SJCRH30 (cell line): ENCODE results near the gene PTGIS. TPM values are rescaled to one million over a fixed set of nuclear protein-coding genes. Genes with fewer than 3 reads are reported as not detected.

ENCODE experiments used
- DNase-seq, 2 experiments: peaks; one replicate each; pipeline ENCODE4 v3.0.0-alpha.2; 2015 to 2020
- H3K27ac ChIP-seq: fragments of 250-450 bp; sonication (Bioruptor Pico); 2 replicates; pipeline ENCODE4 v1.5.1; 2020; ENCODE audit warnings: mild to moderate bottlenecking, moderate library complexity
- H3K27me3 ChIP-seq: fragments of 250-450 bp; sonication (Bioruptor Pico); 2 replicates; pipeline ENCODE4 v1.5.1; 2020; ENCODE audit warnings: mild to moderate bottlenecking, moderate library complexity
- H3K36me3 ChIP-seq: fragments of 250-450 bp; sonication (Bioruptor Pico); 2 replicates; pipeline ENCODE4 v1.5.1; 2020; ENCODE audit warnings: mild to moderate bottlenecking, moderate library complexity
- H3K4me1 ChIP-seq: fragments of 250-450 bp; sonication (Bioruptor Pico); 2 replicates; pipeline ENCODE4 v1.5.1; 2020; ENCODE audit warnings: mild to moderate bottlenecking, moderate library complexity
- H3K4me3 ChIP-seq: fragments of 250-450 bp; sonication (Bioruptor Pico); 2 replicates; pipeline ENCODE4 v1.5.1; 2020; ENCODE audit warnings: mild to moderate bottlenecking, moderate library complexity
- H3K9me3 ChIP-seq: fragments of 250-450 bp; sonication (Bioruptor Pico); replicated peaks from 2 replicates; pipeline ENCODE4 v1.5.1; 2020; ENCODE audit warnings: mild to moderate bottlenecking, moderate library complexity
- total RNA-seq: library from RNA; depleted of rRNA; stranded (reverse); fragments of >200 nt; shearing (Covaris generic); gene quantifications from 2 replicates; pipeline ENCODE4 v1.2.3, GENCODE V29; 2014

PTGIS gene
- total RNA-seq, 1 experiment from 2014 or later = 0.28 TPM

- H3K4me1 ChIP-seq = peaks cover 9% of the 10 kb centered on the region; the same call in 1 of the 2 replicates
- no peak overlapping the region for H3K4me3 ChIP-seq
- no peak overlapping the region for H3K27ac ChIP-seq
- no peaks in the 10 kb centered on the region for H3K36me3 ChIP-seq
- peaks cover 4% of the 10 kb centered on the region; the same call in 1 of the 2 replicates for H3K9me3 ChIP-seq
- DNase-seq = peak; percentile 87 to 98
- no peaks in the 10 kb centered on the region for H3K27me3 ChIP-seq
Observed at GRCh38 chr20:49541733-49542513, 26.0 kb downstream of the PTGIS start.

- peaks cover 4% of the 10 kb centered on the region; the same call in 1 of the 2 replicates for H3K9me3 ChIP-seq
- H3K27ac ChIP-seq = no peak overlapping the region
- H3K36me3 ChIP-seq = no peaks in the 10 kb centered on the region
- H3K4me3 ChIP-seq = no peak overlapping the region
- H3K4me1 ChIP-seq = peaks cover 9% of the 10 kb centered on the region; the same call in 1 of the 2 replicates
- DNase-seq = no peak
- H3K27me3 ChIP-seq = no peaks in the 10 kb centered on the region
Observed at GRCh38 chr20:49540687-49541435, 27.1 kb downstream of the PTGIS start.

DNA sequence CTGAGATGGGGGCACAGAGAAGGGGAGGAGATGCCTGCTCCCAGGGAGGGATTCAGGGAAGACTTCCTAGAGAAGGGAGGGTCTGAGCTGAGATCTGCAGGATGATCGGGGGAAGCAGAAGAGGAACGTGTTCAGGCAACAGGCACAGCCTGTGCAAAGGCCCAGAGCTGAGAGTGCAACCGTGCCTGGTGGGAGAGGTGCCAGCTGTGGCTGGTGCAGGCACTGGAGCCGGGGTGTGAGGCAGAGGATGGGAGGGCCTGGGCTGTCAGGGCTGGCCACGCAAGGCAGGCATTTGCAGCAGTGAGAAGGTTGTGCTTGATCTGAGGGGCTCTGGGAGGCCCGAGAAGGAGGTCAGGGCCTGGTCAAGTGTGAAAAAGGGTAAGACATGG is 27.7 kb downstream of the PTGIS start:
- H3K27ac ChIP-seq = no peak overlapping the region
- peaks cover 1% of the 10 kb centered on the region; the same call in 1 of the 2 replicates for H3K9me3 ChIP-seq
- no peaks in the 10 kb centered on the region for H3K27me3 ChIP-seq
- peaks cover 9% of the 10 kb centered on the region; the same call in 1 of the 2 replicates for H3K4me1 ChIP-seq
- no peak for DNase-seq
- no peak overlapping the region for H3K4me3 ChIP-seq
- H3K36me3 ChIP-seq = no peaks in the 10 kb centered on the region

DNA sequence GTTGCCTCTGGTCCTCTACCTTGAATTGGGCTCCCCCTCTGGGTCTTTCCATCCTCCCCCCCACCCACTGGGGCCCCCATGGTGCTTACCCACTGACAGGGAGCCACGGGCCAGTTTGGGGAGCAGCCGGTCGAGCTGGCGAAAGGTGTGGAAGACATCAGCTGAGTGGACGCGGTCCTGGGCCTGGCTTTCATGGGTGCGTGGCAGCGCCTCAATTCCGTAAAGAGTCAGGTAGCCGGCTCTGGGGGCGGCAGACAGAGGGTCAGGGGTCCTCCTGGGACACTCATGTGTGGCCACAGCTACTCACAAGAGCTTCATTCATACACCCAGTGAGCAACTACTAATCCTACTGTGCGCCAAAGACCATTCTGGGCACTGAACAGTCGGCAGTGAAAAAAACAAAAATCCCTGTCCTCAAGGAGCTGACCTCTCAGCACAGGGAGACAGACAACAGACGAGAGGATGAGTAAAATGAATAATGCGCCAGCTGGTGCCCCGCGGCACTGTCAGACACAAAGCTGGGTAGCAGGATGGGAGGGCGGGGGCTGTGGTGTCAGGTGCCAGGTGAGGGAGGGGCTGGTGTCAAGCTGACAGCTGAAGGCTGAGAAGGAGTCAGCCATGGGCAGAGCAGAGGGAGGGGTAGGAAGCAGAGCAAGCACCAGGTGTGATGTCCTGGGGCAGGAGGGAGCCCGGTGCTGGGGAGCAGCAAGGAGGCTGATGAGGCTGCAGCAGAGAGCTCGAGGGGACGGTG is 28.3 kb downstream of the PTGIS start:
- no peaks in the 10 kb centered on the region for H3K36me3 ChIP-seq
- H3K4me1 ChIP-seq = peaks cover 13% of the 10 kb centered on the region; the same call in 1 of the 2 replicates
- H3K27me3 ChIP-seq = no peaks in the 10 kb centered on the region
- no peaks in the 10 kb centered on the region for H3K9me3 ChIP-seq
- no peak overlapping the region for H3K27ac ChIP-seq
- DNase-seq = no peak
- no peak overlapping the region for H3K4me3 ChIP-seq

DNA sequence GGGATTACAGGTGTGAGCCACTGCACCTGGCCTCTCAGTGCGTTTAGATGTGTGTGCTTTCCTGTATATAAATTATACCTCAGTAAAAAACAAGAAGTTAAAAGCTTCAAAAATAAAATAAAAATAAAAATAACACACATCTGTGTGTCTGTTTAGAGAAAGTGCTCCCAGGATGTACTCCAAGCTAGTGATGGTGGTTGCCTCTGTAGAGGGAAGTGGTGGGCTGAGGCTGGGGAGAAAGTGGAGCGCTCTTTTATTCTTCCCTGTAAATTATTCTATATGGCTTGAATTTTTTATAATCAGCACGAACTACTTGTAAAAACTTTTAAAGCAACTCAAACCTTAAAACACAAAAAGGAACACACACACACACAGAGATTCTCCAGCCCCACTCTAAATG is 29.0 kb downstream of the PTGIS start:
- no peaks in the 10 kb centered on the region for H3K27me3 ChIP-seq
- H3K27ac ChIP-seq = no peak overlapping the region
- DNase-seq = no peak
- H3K4me3 ChIP-seq = no peak overlapping the region
- H3K9me3 ChIP-seq = no peaks in the 10 kb centered on the region
- H3K4me1 ChIP-seq = peaks cover 11% of the 10 kb centered on the region; the same call in 1 of the 2 replicates
- H3K36me3 ChIP-seq = no peaks in the 10 kb centered on the region

- Histone ChIP-seq H3K9me3 (no peaks in the 10 kb centered on the region), H3K4me1 (peaks cover 4% of the 10 kb centered on the region; the same call in 1 of the 2 replicates), H3K4me3 (no peak overlapping the region), H3K36me3 (no peaks in the 10 kb centered on the region), H3K27ac (no peak overlapping the region), H3K27me3 (0 out of 2 replicates have a peak, but pooled peaks cover 5% of the 10 kb centered on the region)
- peak; percentile 84 to 97 for DNase-seq
Observed at GRCh38 chr20:49534255-49534712, 33.7 kb downstream of the PTGIS start.

DNA sequence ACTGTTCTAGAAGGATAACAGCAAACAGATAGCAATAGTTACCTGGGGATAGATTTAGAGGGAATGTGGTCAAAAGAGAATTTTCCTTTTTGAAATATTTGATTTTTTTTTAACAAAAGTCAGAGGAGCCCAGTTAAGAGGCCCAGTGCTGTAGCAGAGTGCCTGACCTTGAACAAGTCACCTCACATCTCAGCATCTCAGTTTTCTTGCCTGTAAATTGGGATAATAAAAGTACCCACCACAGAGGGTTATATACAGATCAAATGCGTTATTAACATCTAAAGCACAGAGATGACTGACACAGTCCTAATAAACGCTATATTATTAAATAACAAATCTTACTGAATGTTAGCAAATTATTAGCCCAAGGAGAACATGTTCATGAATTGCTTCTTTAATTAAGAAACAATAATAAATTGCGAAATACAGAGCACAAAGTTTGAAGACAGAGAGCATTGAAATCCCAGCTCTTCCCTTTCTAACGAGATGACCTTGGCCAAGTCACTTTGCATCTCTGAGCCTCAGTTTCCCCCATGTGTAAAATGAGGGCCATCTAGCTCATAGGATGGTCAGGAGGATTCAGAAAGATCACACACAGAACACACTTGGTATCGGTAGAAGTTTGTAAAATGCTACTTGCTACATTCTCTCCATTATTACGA is 35.5 kb downstream of the PTGIS start:
- no peak for DNase-seq
- Histone ChIP-seq H3K9me3 (no peaks in the 10 kb centered on the region), H3K4me3 (no peak overlapping the region), H3K27ac (no peak overlapping the region), H3K4me1 (peaks cover 4% of the 10 kb centered on the region; the same call in 1 of the 2 replicates), H3K36me3 (no peaks in the 10 kb centered on the region), H3K27me3 (0 out of 2 replicates have a peak, but pooled peaks cover 5% of the 10 kb centered on the region)

- no peak overlapping the region for H3K27ac ChIP-seq
Observed at GRCh38 chr20:49529470-49529869, 38.5 kb downstream of the PTGIS start.

DNA sequence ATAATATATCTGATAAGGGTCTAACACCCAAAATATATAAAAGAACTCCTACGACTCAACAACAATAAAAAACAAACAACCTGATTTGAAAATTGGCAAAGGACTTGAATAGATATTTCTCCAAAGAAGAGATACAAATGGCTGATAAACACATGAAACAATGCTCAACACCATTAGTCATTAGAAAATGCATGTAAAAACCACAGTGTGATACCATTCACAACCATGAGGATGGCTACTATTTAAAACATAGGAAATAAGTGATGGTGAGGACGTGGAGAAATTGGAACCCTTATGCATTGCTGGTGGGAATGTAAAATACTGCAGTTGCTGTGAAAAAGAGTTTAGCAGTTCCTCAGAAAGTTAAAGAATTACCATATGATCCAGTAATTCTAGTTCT is 41.4 kb downstream of the PTGIS start:
- H3K4me1 ChIP-seq = no peaks in the 10 kb centered on the region
- H3K4me3 ChIP-seq = no peak overlapping the region
- DNase-seq = no peak
- H3K27me3 ChIP-seq = 0 out of 2 replicates have a peak, but pooled peaks cover under 1% of the 10 kb centered on the region
- no peaks in the 10 kb centered on the region for H3K36me3 ChIP-seq
- H3K27ac ChIP-seq = no peak overlapping the region
- no peaks in the 10 kb centered on the region for H3K9me3 ChIP-seq

More at GRCh38 chr20:49529470-49529869, 38.5 kb downstream of the PTGIS start:
- Histone ChIP-seq H3K36me3 (no peaks in the 10 kb centered on the region), H3K27me3 (0 out of 2 replicates have a peak, but pooled peaks cover 5% of the 10 kb centered on the region), H3K4me3 (no peak overlapping the region), H3K9me3 (no peaks in the 10 kb centered on the region), H3K4me1 (no peaks in the 10 kb centered on the region)
- DNase-seq = no peak

- no peak for DNase-seq
- no peak overlapping the region for H3K4me3 ChIP-seq
- H3K4me1 ChIP-seq = no peaks in the 10 kb centered on the region
- no peaks in the 10 kb centered on the region for H3K9me3 ChIP-seq
- no peak overlapping the region for H3K27ac ChIP-seq
- H3K27me3 ChIP-seq = no peaks in the 10 kb centered on the region
- H3K36me3 ChIP-seq = no peaks in the 10 kb centered on the region
Observed at GRCh38 chr20:49526056-49526455, 41.9 kb downstream of the PTGIS start.

DNA sequence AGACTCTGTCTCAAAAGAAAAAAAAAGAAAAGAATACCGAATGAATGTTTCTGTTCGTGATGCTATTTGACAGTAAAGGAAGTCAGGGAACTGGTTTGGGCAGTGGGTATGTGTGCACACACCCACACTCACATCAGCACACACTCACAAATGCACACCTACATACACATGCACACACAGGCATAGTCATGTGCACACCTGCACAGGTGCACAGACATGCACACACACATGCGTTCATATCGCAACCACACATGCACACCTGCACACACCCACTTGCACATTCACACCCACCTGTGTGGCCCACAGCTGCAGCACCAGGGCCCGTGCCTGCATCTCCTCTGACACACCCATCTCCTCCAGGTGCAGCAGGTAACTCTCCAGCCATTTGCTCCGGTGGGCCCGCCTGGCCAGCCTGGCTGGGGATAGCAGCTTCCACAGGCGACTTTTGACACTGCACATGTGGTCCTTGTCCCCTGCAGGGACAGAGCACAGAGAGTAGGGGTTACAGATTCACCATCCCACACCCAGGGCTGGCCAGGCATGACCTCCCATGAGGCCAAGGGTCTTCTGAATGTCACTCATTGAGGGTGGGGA is 44.1 kb downstream of the PTGIS start:
- Histone ChIP-seq H3K4me3 (no peak overlapping the region), H3K36me3 (no peaks in the 10 kb centered on the region), H3K27ac (no peak overlapping the region), H3K9me3 (no peaks in the 10 kb centered on the region), H3K4me1 (no peaks in the 10 kb centered on the region), H3K27me3 (no peaks in the 10 kb centered on the region)
- no peak for DNase-seq

- no peaks in the 10 kb centered on the region for H3K36me3 ChIP-seq
- no peaks in the 10 kb centered on the region for H3K9me3 ChIP-seq
- H3K4me1 ChIP-seq = no peaks in the 10 kb centered on the region
- DNase-seq = no peak
- H3K27ac ChIP-seq = no peak overlapping the region
- H3K4me3 ChIP-seq = no peak overlapping the region
- H3K27me3 ChIP-seq = peaks cover 7% of the 10 kb centered on the region; the same call in 1 of the 2 replicates
Observed at GRCh38 chr20:49521356-49521755, 46.6 kb downstream of the PTGIS start.

- H3K9me3 ChIP-seq = no peaks in the 10 kb centered on the region
- no peaks in the 10 kb centered on the region for H3K36me3 ChIP-seq
- DNase-seq = no peak
- H3K4me3 ChIP-seq = no peak overlapping the region
- peaks cover 7% of the 10 kb centered on the region; the same call in 1 of the 2 replicates for H3K27me3 ChIP-seq
- no peak overlapping the region for H3K27ac ChIP-seq
- H3K4me1 ChIP-seq = no peaks in the 10 kb centered on the region
Observed at GRCh38 chr20:49519777-49520359, 48.1 kb downstream of the PTGIS start.
